IMR-90 (cell line): ENCODE results near the gene MAGI1. TPM values are rescaled to one million over a fixed set of nuclear protein-coding genes. Genes with fewer than 3 reads are reported as not detected.

Experiments used
- ATAC-seq: fragments of 200-7000 bp; cut with Tn5 transposase; 2 replicates; pipeline ENCODE4 v1.9.1; 2020; ENCODE audit warnings: low read depth, mild to moderate bottlenecking, moderate library complexity
- BruUV-seq: library from RNA; stranded (reverse); fragments of 400-500 nt; replicated peaks from 2 replicates; lab custom pipeline; 2021; lab: Mats Ljungman, UMichigan
- CTCF ChIA-PET: fragments of 300-600 bp; formaldehyde crosslinking; extraction: SDS; loops from one replicate; lab custom pipeline; 2021; ENCODE audit warnings: antibody characterized with exemption; lab: Yijun Ruan, JAX
- POLR2A ChIA-PET: fragments of 300-600 bp; sonication (Branson Sonifier 250); formaldehyde crosslinking; loops from one replicate; lab custom pipeline; 2022; ENCODE audit warnings: antibody characterized with exemption; ENCODE audit not compliant: unreplicated experiment; lab: Charles Lee
- DNase-seq: peaks from one replicate; pipeline ENCODE4 v3.0.0; 2013
- H2AFZ ChIP-seq: replicated peaks from 2 replicates; pipeline ENCODE3; 2013; ENCODE audit warnings: low read length, mild to moderate bottlenecking; ENCODE audit not compliant: poor library complexity
- H2AK5ac ChIP-seq: 2 replicates; pipeline ENCODE4 v1.6.1; 2013; ENCODE audit warnings: low read depth, low read length, inconsistent platforms
- H2AK9ac ChIP-seq: replicated peaks from 2 replicates; pipeline ENCODE3; 2013; ENCODE audit warnings: mild to moderate bottlenecking, low read depth, low read length, moderate library complexity; ENCODE audit not compliant: poor library complexity
- H2BK120ac ChIP-seq: 2 replicates; pipeline ENCODE4 v1.6.1; 2013; ENCODE audit warnings: low read depth, low read length, inconsistent platforms
- H2BK15ac ChIP-seq: 3 replicates; pipeline ENCODE4 v1.6.1; 2013; ENCODE audit warnings: low read depth, low read length, inconsistent platforms
- H2BK20ac ChIP-seq: 2 replicates; pipeline ENCODE4 v1.6.1; 2013; ENCODE audit warnings: low read depth, mild to moderate bottlenecking, inconsistent platforms, low read length, moderate library complexity
- H2BK5ac ChIP-seq: 2 replicates; pipeline ENCODE4 v1.6.1; 2013; ENCODE audit warnings: mild to moderate bottlenecking, low read depth, low read length, inconsistent platforms; ENCODE audit not compliant: poor library complexity, severe bottlenecking
- H3K14ac ChIP-seq: replicated peaks from 2 replicates; pipeline ENCODE4 v1.6.1; 2013; ENCODE audit warnings: low read depth, low read length, inconsistent platforms
- H3K18ac ChIP-seq: 2 replicates; pipeline ENCODE4 v1.6.1; 2013; ENCODE audit warnings: low read depth, low read length, control low read depth
- H3K23ac ChIP-seq: 2 replicates; pipeline ENCODE4 v1.6.1; 2013; ENCODE audit warnings: low read depth, low read length, inconsistent platforms
- H3K27ac ChIP-seq: 2 replicates; pipeline ENCODE4 v1.5.1; 2013; ENCODE audit warnings: mild to moderate bottlenecking, control low read depth, low read length; ENCODE audit not compliant: insufficient read depth
- H3K27me3 ChIP-seq: 2 replicates; pipeline ENCODE4 v1.6.1; 2013; ENCODE audit warnings: low read length; ENCODE audit not compliant: control insufficient read depth, insufficient read depth
- H3K36me3 ChIP-seq: 2 replicates; pipeline ENCODE4 v1.6.1; 2013; ENCODE audit warnings: low read length, mixed read lengths; ENCODE audit not compliant: control insufficient read depth, insufficient read depth
- H3K4ac ChIP-seq: 2 replicates; pipeline ENCODE4 v1.6.1; 2013; ENCODE audit warnings: low read depth, low read length, inconsistent platforms
- H3K4me1 ChIP-seq: 2 replicates; pipeline ENCODE4 v1.6.1; 2013; ENCODE audit warnings: low read length, mixed read lengths; ENCODE audit not compliant: control insufficient read depth, insufficient read depth
- H3K4me2 ChIP-seq: 2 replicates; pipeline ENCODE4 v1.6.1; 2013; ENCODE audit warnings: low read depth, mild to moderate bottlenecking, control low read depth, low read length, moderate library complexity
- H3K4me3 ChIP-seq: 2 replicates; pipeline ENCODE4 v1.5.1; 2013; ENCODE audit warnings: low read depth, mild to moderate bottlenecking, control low read depth, low read length, moderate library complexity; ENCODE audit not compliant: insufficient read depth
- H3K56ac ChIP-seq: 2 replicates; pipeline ENCODE4 v1.6.1; 2013; ENCODE audit warnings: low read length, inconsistent platforms; ENCODE audit not compliant: insufficient read depth; ENCODE audit errors: extremely low read depth
- H3K79me1 ChIP-seq, 2 experiments: 2 replicates each; pipeline ENCODE4 v1.6.1; 2013; ENCODE audit warnings: low read length in 2 of 2, inconsistent platforms in 1 of 2, low read depth in 1 of 2
- H3K9ac ChIP-seq: 2 replicates; pipeline ENCODE4 v1.6.1; 2013; ENCODE audit warnings: low read depth, low read length, control low read depth
- H3K9me1 ChIP-seq: 2 replicates; pipeline ENCODE4 v1.6.1; 2013; ENCODE audit warnings: low read length, inconsistent platforms; ENCODE audit not compliant: insufficient read depth
- H3K9me3 ChIP-seq: 2 replicates; pipeline ENCODE4 v1.6.1; 2013; ENCODE audit warnings: low read length; ENCODE audit not compliant: control insufficient read depth, insufficient read depth
- H4K20me1 ChIP-seq: 2 replicates; pipeline ENCODE4 v1.6.1; 2013; ENCODE audit warnings: low read length, inconsistent platforms; ENCODE audit not compliant: insufficient read depth
- H4K5ac ChIP-seq: 2 replicates; pipeline ENCODE4 v1.6.1; 2013; ENCODE audit warnings: mild to moderate bottlenecking, low read depth, low read length, control low read depth
- H4K8ac ChIP-seq, 2 experiments: 2 replicates each; pipeline ENCODE4 v1.6.1; 2013; ENCODE audit warnings: low read depth in 2 of 2, low read length in 2 of 2, control low read depth in 1 of 2, inconsistent platforms in 1 of 2
- H4K91ac ChIP-seq: 2 replicates; pipeline ENCODE4 v1.6.1; 2013; ENCODE audit warnings: low read depth, low read length, inconsistent platforms; ENCODE audit not compliant: insufficient read depth
- CEBPB ChIP-seq: IDR thresholded peaks from 2 replicates; pipeline ENCODE4 v1.6.1; 2012; ENCODE audit warnings: low read depth, low read length, improper control_type of control experiment
- FOS ChIP-seq: fragments of 150-350 bp; IDR thresholded peaks from 2 replicates; pipeline ENCODE4 v1.6.1; 2016; ENCODE audit warnings: low read depth, low read length
- MAFK ChIP-seq: IDR thresholded peaks from 2 replicates; pipeline ENCODE4 v1.6.1; 2012; ENCODE audit warnings: low read depth, low read length, improper control_type of control experiment
- MAZ ChIP-seq: IDR thresholded peaks from 2 replicates; pipeline ENCODE4 v1.6.1; 2012; ENCODE audit warnings: low read depth, mild to moderate bottlenecking, low read length, improper control_type of control experiment, moderate library complexity, borderline replicate concordance
- MXI1 ChIP-seq: IDR thresholded peaks from 2 replicates; pipeline ENCODE4 v1.6.1; 2012; ENCODE audit warnings: low read depth, mild to moderate bottlenecking, low read length, moderate library complexity, borderline replicate concordance
- NFE2L2 ChIP-seq: fragments of 150-350 bp; IDR thresholded peaks from 2 replicates; pipeline ENCODE4 v1.6.1; 2016; ENCODE audit warnings: low read depth, mild to moderate bottlenecking, low read length
- POLR2A ChIP-seq: IDR thresholded peaks from 2 replicates; pipeline ENCODE4 v1.6.1; 2012; ENCODE audit warnings: mild to moderate bottlenecking, low read depth, low read length
- RAD21 ChIP-seq: IDR thresholded peaks from 2 replicates; pipeline ENCODE4 v1.6.1; 2012; ENCODE audit warnings: low read length, improper control_type of control experiment
- RFX5 ChIP-seq: IDR thresholded peaks from 2 replicates; pipeline ENCODE4 v1.8.0; 2012; ENCODE audit warnings: low read depth, mild to moderate bottlenecking, low read length, moderate library complexity
- SMC3 ChIP-seq: fragments of 150-350 bp; IDR thresholded peaks from 2 replicates; pipeline ENCODE4 v1.6.1; 2016; ENCODE audit warnings: low read depth, mild to moderate bottlenecking, antibody characterized with exemption, low read length, moderate library complexity
- USF2 ChIP-seq: fragments of 150-350 bp; IDR thresholded peaks from 2 replicates; pipeline ENCODE4 v1.6.1; 2017; ENCODE audit warnings: mild to moderate bottlenecking, antibody characterized with exemption, low read length, low read depth
- WGBS, 2 experiments: methylation state at CpG; one replicate each; pipeline versions ENCODE4 v1.1.5 to v1.1.7; 2013; ENCODE audit warnings: missing lambda C conversion rate in 2 of 2; ENCODE audit not compliant: insufficient read length in 1 of 2; ENCODE audit errors: extremely low coverage in 2 of 2; 5-methylcytosine and 5-hydroxymethylcytosine counted together
- dilution Hi-C: fragments of 300-500 bp; cut with HindIII; formaldehyde crosslinking; loops from one replicate; pipeline ENCODE4 v1.14.3; 2018; ENCODE audit warnings: low sequenced_read_pairs; ENCODE audit not compliant: unreplicated experiment
- in situ Hi-C: fragments of 300-500 bp; cut with MboI; formaldehyde crosslinking; loops from 3 replicates; pipeline ENCODE4 v1.14.3; 2019; ENCODE audit warnings: low sequenced_read_pairs, inconsistent platforms, mixed read lengths
- intact Hi-C: fragments of 100-400 bp; cut with micrococcal nuclease; formaldehyde crosslinking; loops from 2 replicates; pipeline ENCODE4 v1.10.0; 2022
- polyA plus RNA-seq, 3 experiments: library from polyadenylated mRNA; depleted of rRNA; stranded (reverse); fragments of >200 nt; gene quantifications; 2 replicates each; pipeline ENCODE4 v1.2.3, GENCODE V29; 2012; ENCODE audit warnings: low replicate concordance in 1 of 3
- total RNA-seq: library from RNA; depleted of rRNA; stranded (reverse); fragments of >200 nt; gene quantifications from 2 replicates; pipeline ENCODE4 v1.2.3, GENCODE V29; 2012
- TF ChIP-seq, protein P1 (sequence below): fragments of 150-350 bp; IDR thresholded peaks from 2 replicates; pipeline ENCODE4 v1.6.1; 2016; ENCODE audit warnings: low read depth, mild to moderate bottlenecking, low read length, moderate library complexity, borderline replicate concordance

The MAGI1 gene
- total and polyA plus RNA-seq, 2 of the 4 experiments (the other 2 are of a cell fraction): 14.5 to 24.2 TPM

GRCh38 chr3:65781594-65781993 is 257.1 kb downstream of the MAGI1 start:
- peaks cover 3% of the 10 kb centered on the region; the same call in 1 of the 2 replicates for H4K20me1 ChIP-seq
- CTCF ChIA-PET: no interaction called here
- intact Hi-C loops: loop anchor here (10.0 kb wide), 1 partner anchor 173 kb away; no protein-coding TSS in a partner anchor

More at GRCh38 chr3:65781594-65781993, 257.1 kb downstream of the MAGI1 start:
- TF ChIP-seq SMC3: no peak
- no peak for TF ChIP-seq POLR2A
- TF ChIP-seq MXI1: no peak
- TF ChIP-seq USF2: no peak
- no peak for TF ChIP-seq RAD21
- TF ChIP-seq FOS: no peak
- no peak for TF ChIP-seq NFE2L2
- no peak for TF ChIP-seq RFX5
- no peak for TF ChIP-seq CEBPB
- TF ChIP-seq, protein P1, sequence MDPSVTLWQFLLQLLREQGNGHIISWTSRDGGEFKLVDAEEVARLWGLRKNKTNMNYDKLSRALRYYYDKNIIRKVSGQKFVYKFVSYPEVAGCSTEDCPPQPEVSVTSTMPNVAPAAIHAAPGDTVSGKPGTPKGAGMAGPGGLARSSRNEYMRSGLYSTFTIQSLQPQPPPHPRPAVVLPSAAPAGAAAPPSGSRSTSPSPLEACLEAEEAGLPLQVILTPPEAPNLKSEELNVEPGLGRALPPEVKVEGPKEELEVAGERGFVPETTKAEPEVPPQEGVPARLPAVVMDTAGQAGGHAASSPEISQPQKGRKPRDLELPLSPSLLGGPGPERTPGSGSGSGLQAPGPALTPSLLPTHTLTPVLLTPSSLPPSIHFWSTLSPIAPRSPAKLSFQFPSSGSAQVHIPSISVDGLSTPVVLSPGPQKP: no peak
- TF ChIP-seq MAFK: no peak
- TF ChIP-seq MAZ: no peak
- Histone ChIP-seq H3K4me3 (no peak overlapping the region), H2AK5ac (no peak overlapping the region), H4K5ac (no peak overlapping the region), H2BK20ac (no peak overlapping the region), H4K91ac (no peak overlapping the region), H3K27me3 (no peaks in the 10 kb centered on the region), H3K18ac (no peak overlapping the region), H2AK9ac (no peak overlapping the region), H3K79me1 (peaks cover 23 to 44% of the 10 kb centered on the region in 2 experiments), H3K36me3 (no peaks in the 10 kb centered on the region), H3K23ac (no peak overlapping the region), H3K27ac (no peak overlapping the region), H3K9me1 (0 out of 2 replicates have a peak, but pooled peaks cover 7% of the 10 kb centered on the region), H2BK120ac (no peak overlapping the region), H3K4me1 (peaks cover 7% of the 10 kb centered on the region), H2BK15ac (no peak overlapping the region), H3K56ac (no peak overlapping the region), H3K9ac (no peak overlapping the region), H3K14ac (no peak overlapping the region), H4K8ac (no peak overlapping the region), H3K4me2 (no peak overlapping the region), H2AFZ (no peak overlapping the region), H3K9me3 (no peaks in the 10 kb centered on the region), H2BK5ac (no peak overlapping the region), H3K4ac (no peak overlapping the region)
- ATAC-seq (no peak), DNase-seq (no peak)
- no TSS peak for BruUV-seq
- in situ Hi-C loops (loop anchor here (10.0 kb wide), 2 partner anchors 263 to 363 kb away; no protein-coding TSS in a partner anchor), dilution Hi-C loops (no loop called here)
- POLR2A ChIA-PET: no interaction called here
- WGBS, 2 experiments: no CpG with 5 or more reads among the region's 5 CpGs
